Parathyroid adenoma (tissue), 2 donors: ENCODE results near the gene DAB2IP.

Experiments
- H2AFZ ChIP-seq: fragments of 300-600 bp; sonication (generic); one replicate; pipeline ENCODE4 v1.7.0; 2017; ENCODE audit warnings: antibody characterized with exemption, mild to moderate bottlenecking
- H3K27ac ChIP-seq: fragments of 300-600 bp; sonication (generic); one replicate; pipeline ENCODE4 v1.7.0; 2017
- H3K27me3 ChIP-seq: fragments of 300-600 bp; sonication (generic); one replicate; pipeline ENCODE4 v1.7.0; 2017; ENCODE audit warnings: low read length; ENCODE audit not compliant: control insufficient read depth, insufficient read depth
- H3K36me3 ChIP-seq: fragments of 300-600 bp; sonication (generic); one replicate; pipeline ENCODE4 v1.7.0; 2017; ENCODE audit warnings: low read length; ENCODE audit not compliant: control insufficient read depth, insufficient read depth
- H3K4me1 ChIP-seq: fragments of 300-600 bp; sonication (generic); one replicate; pipeline ENCODE4 v1.7.0; 2017; ENCODE audit warnings: control low read depth
- H3K4me2 ChIP-seq: fragments of 300-600 bp; sonication (generic); one replicate; pipeline ENCODE4 v1.7.0; 2017; ENCODE audit warnings: low read length
- H3K4me3 ChIP-seq: fragments of 300-600 bp; sonication (generic); one replicate; pipeline ENCODE4 v1.7.0; 2017; ENCODE audit warnings: low read depth, low read length
- H3K79me2 ChIP-seq: fragments of 300-600 bp; sonication (generic); one replicate; pipeline ENCODE4 v1.7.0; 2017; ENCODE audit warnings: control low read depth
- H3K9ac ChIP-seq: fragments of 300-600 bp; sonication (generic); one replicate; pipeline ENCODE4 v1.7.0; 2017; ENCODE audit warnings: mild to moderate bottlenecking
- H3K9me3 ChIP-seq: fragments of 300-600 bp; sonication (generic); one replicate; pipeline ENCODE4 v1.7.0; 2017; ENCODE audit warnings: low read length; ENCODE audit not compliant: control insufficient read depth
- TF ChIP-seq, protein P1 (sequence below): fragments of 300-600 bp; sonication (generic); IDR thresholded peaks from one replicate; pipeline ENCODE4 v1.7.0; 2017; ENCODE audit warnings: antibody characterized with exemption, mild to moderate bottlenecking
- donor health status: primary hyperparathyroidism.

Gene DAB2IP

GRCh38 chr9:121773286-121773953, 122.0 kb downstream of the DAB2IP start:
- Histone ChIP-seq H3K27me3 (no peaks in the 10 kb centered on the region), H3K4me3 (no peak overlapping the region), H3K27ac (no peak overlapping the region), H3K9ac (no peak overlapping the region), H3K36me3 (no peaks in the 10 kb centered on the region), H2AFZ (no peak overlapping the region), H3K4me1 (no peaks in the 10 kb centered on the region), H3K9me3 (no peaks in the 10 kb centered on the region), H3K4me2 (no peak overlapping the region), H3K79me2 (no peaks in the 10 kb centered on the region)
- TF ChIP-seq, protein P1, sequence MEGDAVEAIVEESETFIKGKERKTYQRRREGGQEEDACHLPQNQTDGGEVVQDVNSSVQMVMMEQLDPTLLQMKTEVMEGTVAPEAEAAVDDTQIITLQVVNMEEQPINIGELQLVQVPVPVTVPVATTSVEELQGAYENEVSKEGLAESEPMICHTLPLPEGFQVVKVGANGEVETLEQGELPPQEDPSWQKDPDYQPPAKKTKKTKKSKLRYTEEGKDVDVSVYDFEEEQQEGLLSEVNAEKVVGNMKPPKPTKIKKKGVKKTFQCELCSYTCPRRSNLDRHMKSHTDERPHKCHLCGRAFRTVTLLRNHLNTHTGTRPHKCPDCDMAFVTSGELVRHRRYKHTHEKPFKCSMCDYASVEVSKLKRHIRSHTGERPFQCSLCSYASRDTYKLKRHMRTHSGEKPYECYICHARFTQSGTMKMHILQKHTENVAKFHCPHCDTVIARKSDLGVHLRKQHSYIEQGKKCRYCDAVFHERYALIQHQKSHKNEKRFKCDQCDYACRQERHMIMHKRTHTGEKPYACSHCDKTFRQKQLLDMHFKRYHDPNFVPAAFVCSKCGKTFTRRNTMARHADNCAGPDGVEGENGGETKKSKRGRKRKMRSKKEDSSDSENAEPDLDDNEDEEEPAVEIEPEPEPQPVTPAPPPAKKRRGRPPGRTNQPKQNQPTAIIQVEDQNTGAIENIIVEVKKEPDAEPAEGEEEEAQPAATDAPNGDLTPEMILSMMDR = no peak

DNA sequence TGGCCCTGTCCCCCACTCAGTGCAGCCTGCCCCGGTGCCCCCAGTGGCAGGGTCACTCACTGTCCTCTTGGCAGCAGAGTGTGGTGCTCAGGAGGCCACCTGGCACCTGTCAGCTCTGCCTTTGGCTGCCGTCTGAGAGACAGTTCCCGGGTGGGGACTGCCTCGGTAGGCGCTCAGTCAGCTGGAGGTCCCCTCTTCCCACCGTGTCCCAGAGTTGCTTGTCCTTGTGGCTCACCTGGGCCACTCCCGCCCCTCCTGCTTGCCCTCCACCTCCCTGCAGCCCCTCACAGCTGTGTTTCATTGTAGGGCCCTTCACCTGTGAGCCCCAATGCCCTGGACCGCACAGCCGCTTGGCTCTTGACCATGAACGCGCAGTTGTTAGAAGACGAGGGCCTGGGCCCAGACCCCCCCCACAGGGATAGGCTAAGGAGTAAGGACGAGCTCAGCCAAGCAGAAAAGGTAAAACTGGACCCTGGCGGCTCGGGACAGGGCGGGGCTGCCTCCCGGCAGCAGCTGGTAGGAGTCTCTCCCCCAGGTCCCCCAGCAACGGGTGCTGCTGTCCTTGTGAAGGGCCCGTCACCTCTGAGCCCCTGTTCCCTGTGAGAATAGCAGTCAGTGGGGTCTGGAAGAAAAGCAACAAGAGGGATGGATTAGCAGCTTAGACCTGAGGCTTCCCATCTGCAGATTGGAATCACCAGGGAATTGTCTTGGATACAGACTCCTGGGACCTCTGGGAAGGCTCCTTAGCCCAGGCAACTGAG, 122.7 kb downstream of the DAB2IP start:
- no peak overlapping the region for H3K4me2 ChIP-seq
- H3K4me3 ChIP-seq = no peak overlapping the region
- no peaks in the 10 kb centered on the region for H3K79me2 ChIP-seq
- H3K9me3 ChIP-seq = no peaks in the 10 kb centered on the region
- no peaks in the 10 kb centered on the region for H3K27me3 ChIP-seq
- no peaks in the 10 kb centered on the region for H3K4me1 ChIP-seq
- H3K9ac ChIP-seq = no peak overlapping the region
- H3K27ac ChIP-seq = no peak overlapping the region
- no peak overlapping the region for H2AFZ ChIP-seq
- TF ChIP-seq, protein P1 = no peak
- H3K36me3 ChIP-seq = no peaks in the 10 kb centered on the region

GRCh38 chr9:121774715-121775613, 123.5 kb downstream of the DAB2IP start:
- H3K4me2 ChIP-seq = no peak overlapping the region
- H3K4me1 ChIP-seq = no peaks in the 10 kb centered on the region
- TF ChIP-seq, protein P1 = no peak
- H3K4me3 ChIP-seq = no peak overlapping the region
- H3K9ac ChIP-seq = no peak overlapping the region
- no peaks in the 10 kb centered on the region for H3K27me3 ChIP-seq
- H3K27ac ChIP-seq = no peak overlapping the region
- H3K79me2 ChIP-seq = no peaks in the 10 kb centered on the region
- H2AFZ ChIP-seq = no peak overlapping the region
- no peaks in the 10 kb centered on the region for H3K9me3 ChIP-seq
- H3K36me3 ChIP-seq = no peaks in the 10 kb centered on the region

- H3K4me2 ChIP-seq = no peak overlapping the region
- H3K27ac ChIP-seq = no peak overlapping the region
- H3K9ac ChIP-seq = no peak overlapping the region
- TF ChIP-seq, protein P1 = no peak
- H3K36me3 ChIP-seq = no peaks in the 10 kb centered on the region
- H2AFZ ChIP-seq = no peak overlapping the region
- no peak overlapping the region for H3K4me3 ChIP-seq
- no peaks in the 10 kb centered on the region for H3K4me1 ChIP-seq
- no peaks in the 10 kb centered on the region for H3K27me3 ChIP-seq
- H3K79me2 ChIP-seq = no peaks in the 10 kb centered on the region
- no peaks in the 10 kb centered on the region for H3K9me3 ChIP-seq
These were observed 124.7 kb downstream of the DAB2IP start for GRCh38 chr9:121776001-121776738.
